ENCODE results near the gene HM13.
"Not testable (repeated sequence)": the region's sequence is repeated elsewhere in the genome, so short reads cannot be mapped to it uniquely, and the experiment has no call there.

Gene HM13

GRCh38 chr20:31543966-31544598 is 29.8 kb downstream of the HM13 start:
- DNase-seq, result no peak

- no peak for DNase-seq
Measured at GRCh38 chr20:31544600-31544999, 30.4 kb downstream of the HM13 start.

GRCh38 chr20:31545621-31546040 is 31.4 kb downstream of the HM13 start:
- DNase-seq, result not testable (repeated sequence)

- peak; percentile 75 for DNase-seq
Measured at GRCh38 chr20:31547017-31547675, 32.9 kb downstream of the HM13 start.

- no peak for DNase-seq
Measured at GRCh38 chr20:31547720-31548298, 33.6 kb downstream of the HM13 start.

- no peak for DNase-seq
Measured at GRCh38 chr20:31548820-31549512, 34.7 kb downstream of the HM13 start.

GRCh38 chr20:31549513-31549880 is 35.3 kb downstream of the HM13 start:
- DNase-seq, result no peak

GRCh38 chr20:31550099-31550498 is 35.9 kb downstream of the HM13 start:
- no peak for DNase-seq

GRCh38 chr20:31551163-31552081 is 37.2 kb downstream of the HM13 start:
- no peak for DNase-seq

GRCh38 chr20:31555203-31555775 is 41.0 kb downstream of the HM13 start:
- DNase-seq, result no peak

GRCh38 chr20:31559704-31560093 is 45.5 kb downstream of the HM13 start:
- no peak for DNase-seq

- DNase-seq, result peak; percentile 71
Measured at GRCh38 chr20:31560094-31560745, 46.0 kb downstream of the HM13 start.

- DNase-seq, result no peak
Measured at GRCh38 chr20:31560746-31561598, 46.7 kb downstream of the HM13 start.

- DNase-seq, result no peak
Measured at GRCh38 chr20:31562241-31562640, 48.0 kb downstream of the HM13 start.

- DNase-seq, result no peak
Measured at GRCh38 chr20:31564284-31564683, 50.0 kb downstream of the HM13 start.

GRCh38 chr20:31565699-31566318 is 51.6 kb downstream of the HM13 start:
- DNase-seq, result no peak

GRCh38 chr20:31566319-31566657 is 52.0 kb downstream of the HM13 start:
- no peak for DNase-seq

- DNase-seq, result peak; percentile 18
Measured at GRCh38 chr20:31566658-31567379, 52.6 kb downstream of the HM13 start.

- no peak for DNase-seq
Measured at GRCh38 chr20:31567380-31567720, 53.1 kb downstream of the HM13 start.

All from stimulated activated naive CD4-positive, alpha-beta T cell treated with Interleukin-2 at 50 U/mL for 16 hours (primary cell).